HG03558 (cell line): ENCODE measurements around the gene ZNF627.
"Not testable (repeated sequence)": the region's sequence is repeated elsewhere in the genome, so short reads cannot be mapped to it uniquely, and the experiment has no call there.

ENCODE experiments used
- ATAC-seq: cut with Tn5 transposase; IDR thresholded peaks from one replicate; pipeline ENCODE4 v1.9.1; 2021; ENCODE audit warnings: moderate number of reproducible peaks; ENCODE audit not compliant: unreplicated experiment; ENCODE audit errors: extremely low read depth

ZNF627 gene

DNA sequence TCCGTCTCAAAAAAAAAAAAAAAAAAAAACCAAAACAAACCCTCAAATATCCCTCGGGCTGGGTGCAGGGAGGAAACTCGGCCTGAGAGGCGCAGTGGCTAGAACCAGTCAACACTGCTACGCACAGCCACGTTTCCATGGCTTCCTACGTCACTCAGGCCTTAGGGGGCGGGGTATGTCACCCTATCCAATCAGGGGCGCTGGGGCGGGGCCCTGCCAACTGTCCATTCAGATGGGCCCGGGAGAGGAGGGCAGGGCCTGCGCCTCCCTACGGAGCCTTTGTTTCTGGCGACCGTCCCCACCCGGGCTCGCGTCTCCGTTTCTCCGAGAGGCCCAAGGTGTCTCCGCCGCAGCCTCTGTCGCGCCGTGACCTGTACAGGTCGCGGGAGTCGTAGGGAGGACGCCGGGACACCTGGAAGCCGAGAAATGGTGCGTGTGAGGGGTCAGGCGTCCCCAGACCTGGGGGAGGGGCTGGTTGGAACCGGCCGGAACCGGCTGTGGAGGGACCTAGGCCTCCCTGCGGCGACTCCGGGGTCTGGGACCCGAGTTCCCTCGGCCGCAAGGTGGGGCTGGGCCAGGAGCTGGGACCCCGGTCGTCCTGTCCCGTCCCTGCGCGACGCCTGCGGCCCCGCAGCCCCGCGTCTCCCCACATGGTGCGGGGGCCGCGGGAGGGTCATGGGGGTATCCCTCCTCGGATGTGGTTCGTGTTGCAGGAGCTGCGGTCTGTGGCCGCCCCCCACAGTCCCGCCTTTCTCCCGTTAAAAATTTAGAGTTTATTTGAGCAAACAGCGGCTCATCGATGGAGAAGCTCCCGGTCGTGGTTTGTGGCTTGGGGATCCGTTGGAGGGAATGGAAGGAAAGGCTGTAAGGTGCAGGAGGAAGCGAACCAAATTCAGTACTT is at the start of gene ZNF627:
ZNF627 (plus strand) TSS at position 282 of the 901 bp plus-strand sequence; CDS start at position 427, 145 bp downstream.
- ATAC-seq, result peak; percentile 88

DNA sequence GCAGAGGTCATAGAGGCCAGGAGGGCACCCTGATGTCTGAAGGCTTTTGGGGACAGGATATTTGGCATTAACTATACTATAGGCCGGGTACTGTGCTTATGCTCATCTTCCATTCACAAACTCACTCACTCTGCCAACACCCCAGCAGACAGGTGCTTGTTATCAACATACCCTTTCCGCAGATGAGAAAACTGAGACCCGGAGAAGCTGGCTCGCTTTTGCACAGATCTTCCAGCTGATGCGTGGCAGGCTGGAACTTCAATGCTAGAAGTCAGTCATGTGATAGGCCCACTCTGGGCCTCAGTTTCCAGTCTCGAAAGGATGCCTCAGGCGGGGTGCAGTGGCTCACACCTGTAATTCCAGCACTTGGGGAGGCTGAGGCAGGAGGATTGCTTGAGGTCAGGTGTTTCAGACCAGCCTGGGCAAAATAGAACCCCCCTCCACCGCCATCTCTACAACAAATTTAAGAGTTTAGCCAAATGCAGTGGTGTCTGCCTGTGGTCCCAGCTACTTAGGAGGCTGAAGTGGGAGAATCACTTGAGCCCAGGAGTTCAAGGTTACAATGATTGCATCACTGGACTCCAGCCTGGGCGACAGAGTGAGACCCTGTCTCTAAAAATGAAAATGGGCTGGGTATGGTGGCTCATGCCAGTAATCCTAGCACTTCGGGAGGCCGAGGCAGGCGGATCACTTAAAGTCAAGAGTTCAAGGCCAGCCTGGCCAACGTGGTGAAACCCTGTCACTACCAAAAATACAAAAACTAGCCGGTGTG is 49.2 kb upstream of the ZNF627 start:
- no peak for ATAC-seq

DNA sequence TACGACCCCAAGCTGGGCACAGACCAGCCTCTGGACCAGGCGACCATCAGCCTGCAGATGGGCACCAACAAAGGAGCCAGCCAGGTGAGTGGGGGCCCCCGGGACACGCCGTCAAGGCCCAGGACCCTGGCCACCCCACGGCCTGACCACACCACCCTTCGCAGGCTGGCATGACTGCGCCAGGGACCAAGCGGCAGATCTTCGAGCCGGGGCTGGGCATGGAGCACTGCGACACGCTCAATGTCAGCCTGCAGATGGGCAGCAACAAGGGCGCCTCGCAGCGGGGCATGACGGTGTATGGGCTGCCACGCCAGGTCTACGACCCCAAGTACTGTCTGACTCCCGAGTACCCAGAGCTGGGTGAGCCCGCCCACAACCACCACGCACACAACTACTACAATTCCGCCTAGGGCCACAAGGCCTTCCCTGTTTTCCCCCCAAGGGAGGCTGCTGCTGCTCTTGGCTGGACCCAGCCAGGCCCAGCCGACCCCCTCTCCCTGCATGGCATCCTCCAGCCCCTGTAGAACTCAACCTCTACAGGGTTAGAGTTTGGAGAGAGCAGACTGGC is 47.8 kb upstream of the ZNF627 start:
- no peak for ATAC-seq

DNA sequence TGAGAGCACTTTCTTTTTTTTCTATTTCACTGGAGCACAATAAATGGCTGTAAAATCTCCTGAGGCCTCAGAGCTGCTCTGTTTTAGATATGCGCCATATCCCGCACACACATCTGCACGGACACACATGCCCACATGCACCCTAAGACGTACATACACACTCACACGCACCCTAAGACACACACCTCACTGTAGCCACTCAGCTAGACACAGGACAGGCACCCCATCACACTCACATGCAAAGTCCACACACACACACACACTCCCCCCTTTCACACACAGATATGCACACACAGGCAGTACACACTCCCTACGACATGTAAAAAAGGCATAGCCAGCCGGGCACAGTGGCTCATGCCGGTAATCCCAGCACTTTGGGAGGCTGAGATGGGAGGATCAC is 47.0 kb upstream of the ZNF627 start:
- no peak for ATAC-seq

DNA sequence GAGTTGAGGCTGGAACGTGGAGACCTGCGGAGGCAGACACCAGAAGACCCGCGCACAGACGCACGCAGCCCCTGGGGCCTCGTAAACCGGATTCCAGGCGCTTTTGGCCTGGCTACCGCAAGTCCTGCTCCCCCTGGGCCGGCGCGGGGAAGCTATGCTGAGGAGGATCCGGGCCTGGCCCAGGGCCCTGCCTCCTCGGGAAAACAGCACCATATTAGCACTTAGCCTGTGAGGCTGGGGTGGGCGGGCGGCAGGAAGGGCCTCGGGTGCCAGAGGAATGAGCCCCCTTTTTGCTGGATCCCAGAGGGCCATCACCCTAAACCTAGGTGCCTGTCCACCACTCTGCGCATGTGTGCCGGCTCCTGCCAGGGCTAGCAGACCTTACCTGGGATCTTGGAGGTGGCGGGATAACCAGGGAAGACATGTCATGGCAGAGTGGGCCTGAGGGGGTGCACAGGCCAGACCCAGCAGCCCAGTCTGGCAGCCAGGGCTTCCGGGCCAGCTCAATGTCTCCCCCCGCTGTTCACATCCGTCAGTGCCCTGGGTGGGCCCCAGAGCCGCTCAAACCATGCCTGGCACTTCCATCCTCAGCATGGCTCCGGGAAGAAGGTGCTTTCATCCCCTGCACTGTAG is 45.6 kb upstream of the ZNF627 start:
- no peak for ATAC-seq

DNA sequence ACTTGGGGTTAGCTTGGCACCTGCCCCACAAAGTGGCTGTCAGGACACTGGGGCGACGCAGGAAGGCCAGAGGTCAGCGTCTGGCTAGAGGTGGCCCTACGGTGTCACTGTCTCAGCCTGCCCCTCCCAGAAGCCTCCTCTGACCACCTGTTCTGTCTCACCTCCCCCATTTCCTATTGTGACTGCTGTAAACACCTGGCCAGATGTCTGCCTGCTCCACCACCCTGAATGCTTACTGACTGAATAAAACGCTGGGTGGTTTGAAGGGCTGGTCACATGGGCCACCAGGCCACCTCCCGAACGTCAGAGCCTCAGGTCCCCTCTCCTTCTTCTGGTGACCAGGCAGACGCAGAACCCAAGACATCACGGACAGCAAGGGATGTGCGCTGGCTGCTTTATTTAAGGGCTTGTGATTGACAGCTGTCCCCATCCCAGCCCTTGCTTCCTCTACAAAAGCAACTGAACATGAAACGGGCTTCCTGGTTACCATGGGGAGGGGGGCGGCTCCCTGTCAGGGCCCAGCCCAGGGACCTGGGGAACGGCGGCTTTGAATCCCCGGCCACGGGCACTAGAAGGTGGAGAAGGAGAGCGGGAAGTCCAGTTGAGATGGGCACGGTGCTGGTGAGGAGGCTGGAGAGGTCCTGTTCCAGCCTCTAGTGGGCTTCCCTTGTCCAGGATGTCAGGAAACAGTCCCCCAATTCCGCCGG is 44.5 kb upstream of the ZNF627 start:
- ATAC-seq, result no peak

DNA sequence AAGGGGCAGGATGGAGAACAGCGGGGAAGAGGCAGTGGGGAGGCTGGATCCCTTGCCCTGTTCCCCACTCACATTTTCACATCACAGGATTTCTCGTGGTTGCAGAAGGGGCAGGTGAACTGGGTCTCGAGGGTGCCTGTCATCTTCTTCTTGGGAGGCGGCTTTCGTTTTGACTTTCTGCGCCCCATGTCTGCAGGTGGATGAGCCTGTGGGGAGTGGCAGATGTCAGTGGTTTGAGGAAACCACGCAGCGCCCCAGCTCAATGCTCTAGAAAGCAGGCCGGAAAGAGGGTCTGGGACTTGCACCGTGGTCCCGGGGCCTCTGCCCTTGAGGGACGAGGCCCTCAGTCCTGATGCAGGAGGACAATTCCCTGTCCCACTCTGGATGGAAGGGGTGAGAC is 43.1 kb upstream of the ZNF627 start:
- ATAC-seq, result no peak

DNA sequence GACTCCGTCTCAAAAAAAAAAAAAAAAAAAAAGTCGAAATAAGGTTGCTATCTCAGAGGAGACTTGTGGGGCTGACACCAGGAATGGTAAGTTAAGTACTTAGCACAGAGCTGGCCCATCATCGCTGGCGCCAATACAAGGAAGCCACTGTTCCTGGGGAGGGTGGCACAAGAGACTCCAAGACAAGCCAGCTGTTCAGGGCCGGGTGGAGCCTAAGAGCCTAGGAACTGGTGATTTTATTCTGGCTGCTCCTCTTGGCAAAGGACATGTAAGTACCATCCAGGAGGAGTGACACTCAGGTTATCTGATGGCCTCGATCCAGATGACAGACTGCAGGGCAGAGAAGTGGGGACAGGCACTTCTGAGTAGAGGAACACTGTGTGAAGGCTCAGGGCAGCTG is 42.0 kb upstream of the ZNF627 start:
- no peak for ATAC-seq

DNA sequence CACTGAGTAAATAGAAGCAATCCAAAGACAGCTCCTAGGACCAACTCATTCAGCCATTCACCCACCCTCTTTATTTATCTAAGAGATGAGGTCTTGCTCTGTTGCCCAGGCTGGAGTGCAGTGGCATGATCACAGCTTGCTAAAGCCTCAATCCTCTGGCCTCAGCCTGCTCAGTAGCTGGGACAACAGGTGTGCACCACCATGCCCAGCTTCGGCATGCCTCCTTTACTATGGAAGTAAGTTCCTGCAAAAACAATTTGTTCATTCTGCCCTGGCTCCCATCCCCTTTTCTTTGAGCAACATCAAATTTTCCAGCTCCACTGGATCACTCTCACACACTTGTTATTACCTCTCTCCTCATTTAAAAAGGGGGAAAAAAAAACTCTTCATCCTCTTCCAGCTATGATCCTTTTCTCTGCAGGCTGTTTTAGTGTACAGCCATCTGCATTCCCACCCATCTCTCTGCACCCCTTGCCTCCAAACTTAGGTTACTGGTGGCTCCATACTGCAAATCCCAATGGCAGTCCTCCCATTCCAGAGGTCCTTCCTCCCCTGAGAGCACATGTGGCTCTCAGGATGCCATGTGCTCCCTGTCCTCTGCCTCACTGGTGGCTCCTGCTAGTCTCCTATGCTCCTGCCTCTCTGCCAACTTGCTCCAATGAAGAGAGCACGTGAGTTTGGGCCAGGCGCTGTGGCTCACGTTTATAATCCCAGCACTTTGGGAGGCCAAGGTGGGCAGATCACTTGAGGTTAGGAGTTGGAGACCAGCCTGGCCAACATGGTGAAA is 40.5 kb upstream of the ZNF627 start:
- ATAC-seq, result no peak

DNA sequence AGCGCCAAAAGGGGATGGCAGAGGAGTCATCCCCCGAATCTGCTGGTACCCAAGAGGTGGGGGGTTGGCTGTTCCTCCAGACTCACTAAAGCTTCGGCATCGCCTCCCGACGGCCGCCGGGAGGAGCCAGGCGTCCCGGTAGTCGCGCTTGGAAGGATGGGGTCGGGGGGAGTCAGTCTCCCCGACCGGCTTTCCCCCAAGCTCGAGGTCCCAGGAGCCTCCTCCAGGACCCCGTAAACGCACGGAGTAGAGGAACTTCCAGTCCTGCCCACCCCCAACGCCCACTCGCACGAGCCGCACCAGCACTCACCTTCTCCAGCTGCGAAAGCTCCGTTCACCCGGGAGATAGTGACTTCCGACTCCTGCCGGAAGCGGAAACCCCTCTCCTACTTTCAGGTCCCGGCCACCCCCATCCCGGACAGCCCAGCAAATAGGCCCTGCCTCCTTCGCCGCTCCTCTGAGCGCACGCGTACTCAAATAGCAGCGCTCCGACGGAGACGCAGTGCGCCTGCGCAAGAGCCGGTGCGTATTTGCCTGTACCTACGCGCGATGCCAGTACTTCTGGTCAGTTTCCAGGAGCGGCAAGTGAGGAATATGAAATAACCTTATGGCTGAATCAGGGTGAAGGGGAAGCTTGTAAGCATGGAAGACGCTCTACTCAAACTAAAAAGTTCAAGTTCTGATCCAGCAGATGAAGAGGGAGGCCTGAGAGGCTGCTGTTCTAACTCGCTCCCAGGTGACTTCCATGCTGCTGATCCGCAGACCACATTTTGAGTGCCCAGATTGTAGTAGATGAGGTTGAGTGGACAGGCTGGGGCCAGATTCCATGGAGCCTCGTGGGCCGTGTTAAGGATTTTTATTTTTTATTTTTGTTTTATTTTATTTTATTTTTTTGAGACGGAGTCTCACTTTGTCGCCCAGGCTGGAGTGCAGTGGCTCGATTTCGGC is 38.1 kb upstream of the ZNF627 start, which contains the start of gene ELOF1:
ELOF1 (minus strand) TSS at position 350 of the 948 bp plus-strand sequence. CDS start 4,883 bp downstream, outside the sequence.
- peak; percentile 51 for ATAC-seq

DNA sequence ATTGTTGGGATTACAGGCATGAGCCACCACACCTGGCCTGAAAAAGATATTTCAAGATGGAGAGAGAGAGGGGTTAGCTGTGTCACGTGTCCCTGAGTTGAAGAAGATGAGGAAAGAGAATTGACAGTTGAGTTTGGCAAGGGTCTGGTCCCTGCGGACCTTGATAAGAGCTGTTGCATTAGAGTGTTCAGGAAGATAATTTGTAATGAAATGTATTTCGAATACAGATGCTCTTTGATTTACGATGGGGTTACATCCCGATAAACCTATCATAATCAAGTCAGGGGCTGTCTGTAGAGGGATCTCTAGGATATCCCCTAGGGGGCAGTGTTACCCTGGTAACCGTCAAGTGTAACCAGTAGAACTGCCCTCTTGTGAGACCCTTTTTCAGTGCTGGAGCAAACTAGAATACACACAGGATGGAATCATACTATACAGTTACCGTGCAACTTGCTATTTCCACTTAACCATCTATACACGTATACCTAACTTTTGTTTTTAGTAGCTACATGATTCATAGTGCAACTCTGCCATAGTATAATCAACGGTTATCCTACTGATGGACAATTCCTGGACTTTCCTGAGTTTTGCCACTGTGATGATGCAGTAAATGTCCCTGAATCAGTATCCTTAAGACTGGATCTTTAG is 36.8 kb upstream of the ZNF627 start:
- ATAC-seq, result peak; percentile 25

DNA sequence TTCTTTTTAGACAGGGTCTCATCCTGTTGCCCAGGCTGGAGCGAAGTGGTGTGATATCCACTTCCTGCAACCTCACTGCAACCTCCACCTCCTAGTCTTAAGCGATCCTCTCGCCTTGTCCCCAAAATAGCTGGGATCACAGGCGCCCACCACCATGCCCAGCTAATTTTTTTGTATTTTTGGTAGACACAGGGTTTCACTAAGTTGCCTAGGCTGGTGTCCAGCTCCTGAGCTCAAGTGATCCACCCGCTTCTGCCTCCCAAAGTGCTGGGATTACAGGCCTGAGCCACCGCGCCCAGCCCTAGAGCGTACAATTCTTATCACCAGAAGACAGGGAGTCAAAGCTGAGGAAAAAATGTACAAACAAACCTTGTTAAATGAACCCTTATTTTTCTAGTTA is 33.8 kb upstream of the ZNF627 start:
- no peak for ATAC-seq

DNA sequence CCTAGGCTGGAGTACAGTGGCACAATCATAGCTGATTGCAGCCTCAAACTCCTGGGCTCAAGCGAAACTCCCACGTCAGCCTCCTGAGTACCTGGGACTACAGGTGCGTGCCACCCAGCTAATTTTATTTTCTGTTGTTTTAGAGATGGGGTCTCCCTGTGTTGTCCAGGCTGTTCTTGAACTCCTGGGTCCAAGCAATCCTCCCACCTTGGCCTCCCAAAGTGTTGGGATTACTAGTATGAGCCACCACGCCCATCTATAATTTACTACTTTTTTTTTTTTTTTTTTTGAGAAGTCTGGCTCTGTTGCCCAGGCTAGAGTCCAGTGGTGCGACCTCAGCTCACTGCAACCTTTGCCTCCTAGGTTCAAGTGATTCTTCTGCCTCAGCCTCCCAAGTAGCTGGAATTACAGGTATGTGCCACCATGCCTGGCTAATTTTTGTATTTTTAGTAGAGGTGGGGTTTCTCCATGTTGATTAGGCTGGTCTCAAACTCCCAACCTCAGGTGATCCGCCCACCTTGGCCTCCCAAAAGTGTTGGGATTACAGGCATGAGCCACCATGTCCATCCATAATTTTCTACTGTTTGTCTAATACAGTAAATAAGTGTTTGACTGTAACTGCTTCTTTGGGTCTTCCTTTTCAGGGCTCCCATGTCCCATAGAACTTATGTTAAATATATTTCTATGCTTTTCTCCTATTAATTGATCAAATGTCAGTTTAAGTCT is 33.0 kb upstream of the ZNF627 start:
- not testable (repeated sequence) for ATAC-seq

DNA sequence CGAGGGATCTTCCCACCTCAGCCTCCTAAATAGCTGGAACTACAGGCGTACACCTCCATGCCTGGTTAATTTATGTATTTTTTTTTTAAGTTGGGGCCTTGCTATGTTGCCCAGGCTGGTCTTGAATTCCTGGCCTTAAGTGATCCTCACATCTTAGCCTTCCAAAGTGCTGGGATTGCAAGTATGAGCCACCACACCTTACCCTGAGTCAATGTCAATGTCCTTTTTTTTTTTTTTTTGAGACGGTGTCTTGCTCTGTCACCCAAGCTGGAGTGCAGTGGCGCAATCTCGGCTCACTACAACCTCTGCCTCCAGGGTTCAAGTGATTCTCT is 31.7 kb upstream of the ZNF627 start:
- ATAC-seq, result not testable (repeated sequence)

DNA sequence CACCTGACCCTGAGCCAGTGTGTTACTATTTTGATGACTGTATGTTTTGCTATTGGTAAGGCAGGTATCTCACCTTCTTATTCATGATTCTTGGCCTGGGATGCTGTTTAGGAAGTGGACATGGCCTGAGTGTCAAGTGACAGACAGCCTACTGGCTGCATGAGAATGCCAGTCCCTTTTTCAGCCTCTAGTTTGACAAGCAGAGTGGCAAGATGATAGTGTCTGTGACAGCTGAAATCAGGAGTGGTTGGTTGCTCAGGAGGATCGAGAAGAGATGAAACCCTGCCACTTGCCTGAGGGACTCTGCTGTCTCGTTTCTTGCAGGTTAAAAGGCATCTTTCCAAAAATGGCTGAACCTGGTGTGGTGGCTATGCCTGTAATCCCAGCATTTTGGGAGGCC is 31.1 kb upstream of the ZNF627 start:
- ATAC-seq, result no peak

DNA sequence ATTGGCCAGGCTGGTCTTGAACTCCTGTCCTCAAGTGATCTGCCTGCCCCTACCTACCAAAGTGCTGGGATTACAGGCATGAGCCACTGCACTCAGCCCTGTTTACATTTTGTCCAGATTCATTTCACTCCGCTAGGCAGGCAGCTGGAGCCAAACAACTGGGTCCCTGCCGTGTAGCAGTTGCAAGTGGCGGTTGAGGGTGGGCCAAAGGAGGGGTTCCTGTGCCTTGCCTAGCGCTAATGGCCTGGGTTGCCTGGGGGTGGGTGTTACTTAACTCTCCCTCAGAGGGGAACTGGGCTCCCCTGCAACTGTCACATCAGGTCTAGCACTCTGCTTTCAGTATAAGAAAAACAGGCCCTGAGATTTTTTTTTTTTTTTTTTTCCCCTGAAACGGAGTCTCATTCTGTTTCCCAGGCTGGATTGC is 27.2 kb upstream of the ZNF627 start:
- ATAC-seq, result no peak

DNA sequence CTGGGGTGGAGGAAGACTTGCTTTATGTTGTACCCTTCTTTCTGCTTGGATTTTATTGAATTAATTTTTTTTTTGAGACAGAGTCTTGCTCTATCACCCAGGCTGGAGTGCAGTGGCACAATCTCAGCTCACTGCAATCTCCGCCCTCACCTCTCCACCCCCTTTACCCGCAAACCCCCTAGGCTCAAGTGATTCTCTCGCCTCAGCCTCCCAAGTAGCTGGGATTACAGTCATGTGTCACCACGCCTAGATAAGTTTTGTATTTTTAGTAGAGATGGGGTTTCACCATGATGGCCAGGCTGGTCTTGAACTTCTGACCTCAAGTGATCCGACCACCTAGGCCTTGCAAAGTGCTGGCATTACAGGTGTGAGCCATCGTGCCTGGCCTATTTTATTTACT is 23.9 kb upstream of the ZNF627 start:
- not testable (repeated sequence) for ATAC-seq
